Embryonic facial prominence (tissue), 1 donor: ENCODE results near the gene TBC1D16.

Source experiments
- DNase-seq: peaks from one replicate; pipeline ENCODE4 v3.0.0-alpha.2; 2016; ENCODE audit errors: extremely low spot score

Gene TBC1D16

GRCh38 chr17:80035687-80035936 is at the start of gene TBC1D16:
TBC1D16 (minus strand) TSS chr17:80035872; CDS start chr17:80013547, 22,325 bp downstream.
- no peak for DNase-seq

- DNase-seq: no peak
Measured at GRCh38 chr17:80084773-80085172, 49.1 kb upstream of the TBC1D16 start.

GRCh38 chr17:80083136-80083661 is 47.5 kb upstream of the TBC1D16 start:
- DNase-seq: no peak

- DNase-seq: peak; percentile 27
Measured at GRCh38 chr17:80082403-80083135, 46.9 kb upstream of the TBC1D16 start.

- DNase-seq: no peak
Measured at GRCh38 chr17:80081596-80081995, 45.9 kb upstream of the TBC1D16 start.

- no peak for DNase-seq
Measured at GRCh38 chr17:80080081-80080480, 44.4 kb upstream of the TBC1D16 start.

GRCh38 chr17:80072410-80072809 is 36.7 kb upstream of the TBC1D16 start:
- DNase-seq: no peak

GRCh38 chr17:80071116-80071841 is 35.6 kb upstream of the TBC1D16 start:
- DNase-seq: no peak

GRCh38 chr17:80070375-80071115 is 34.9 kb upstream of the TBC1D16 start:
- no peak for DNase-seq

GRCh38 chr17:80068301-80069222 is 32.9 kb upstream of the TBC1D16 start:
- no peak for DNase-seq

- no peak for DNase-seq
Measured at GRCh38 chr17:80067393-80067986, 31.8 kb upstream of the TBC1D16 start.

GRCh38 chr17:80065478-80066170 is 30.0 kb upstream of the TBC1D16 start:
- no peak for DNase-seq

- no peak for DNase-seq
Measured at GRCh38 chr17:80064696-80065095, 29.0 kb upstream of the TBC1D16 start.

- no peak for DNase-seq
Measured at GRCh38 chr17:80063830-80064585, 28.3 kb upstream of the TBC1D16 start.

- no peak for DNase-seq
Measured at GRCh38 chr17:80061421-80061820, 25.7 kb upstream of the TBC1D16 start.

- no peak for DNase-seq
Measured at GRCh38 chr17:80060644-80061043, 25.0 kb upstream of the TBC1D16 start.

- no peak for DNase-seq
Measured at GRCh38 chr17:80058311-80058955, 22.8 kb upstream of the TBC1D16 start.

- DNase-seq: no peak
Measured at GRCh38 chr17:80055597-80055996, 19.9 kb upstream of the TBC1D16 start.

- no peak for DNase-seq
Measured at GRCh38 chr17:80053102-80053501, 17.4 kb upstream of the TBC1D16 start.
